ENCODE data around the gene ITGB1BP2. TPM values are rescaled to one million over a fixed set of nuclear protein-coding genes. Genes with fewer than 3 reads are reported as not detected.
A peak's percentile ranks its signal among the peaks of the same experiment; 100 is the strongest.

Gene ITGB1BP2
- total RNA-seq, 1 experiment from 2014 or later: 3.7 TPM

- TF ChIP-seq, protein P1, sequence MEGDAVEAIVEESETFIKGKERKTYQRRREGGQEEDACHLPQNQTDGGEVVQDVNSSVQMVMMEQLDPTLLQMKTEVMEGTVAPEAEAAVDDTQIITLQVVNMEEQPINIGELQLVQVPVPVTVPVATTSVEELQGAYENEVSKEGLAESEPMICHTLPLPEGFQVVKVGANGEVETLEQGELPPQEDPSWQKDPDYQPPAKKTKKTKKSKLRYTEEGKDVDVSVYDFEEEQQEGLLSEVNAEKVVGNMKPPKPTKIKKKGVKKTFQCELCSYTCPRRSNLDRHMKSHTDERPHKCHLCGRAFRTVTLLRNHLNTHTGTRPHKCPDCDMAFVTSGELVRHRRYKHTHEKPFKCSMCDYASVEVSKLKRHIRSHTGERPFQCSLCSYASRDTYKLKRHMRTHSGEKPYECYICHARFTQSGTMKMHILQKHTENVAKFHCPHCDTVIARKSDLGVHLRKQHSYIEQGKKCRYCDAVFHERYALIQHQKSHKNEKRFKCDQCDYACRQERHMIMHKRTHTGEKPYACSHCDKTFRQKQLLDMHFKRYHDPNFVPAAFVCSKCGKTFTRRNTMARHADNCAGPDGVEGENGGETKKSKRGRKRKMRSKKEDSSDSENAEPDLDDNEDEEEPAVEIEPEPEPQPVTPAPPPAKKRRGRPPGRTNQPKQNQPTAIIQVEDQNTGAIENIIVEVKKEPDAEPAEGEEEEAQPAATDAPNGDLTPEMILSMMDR (conservative IDR thresholded peaks at IDR 0.05): peak; percentile 56; the same call in 2 of the 3 replicates
- H3K4me1 ChIP-seq (ENCODE audit: insufficient read depth, low read length): no peaks in the 10 kb centered on the region
- H3K23me2 ChIP-seq (ENCODE audit: insufficient read length, low read depth, low read length, poor library complexity, severe bottlenecking): peaks cover 14% of the 10 kb centered on the region
- H3K9ac ChIP-seq (ENCODE audit: extremely low read depth, insufficient read length, low read length): peak overlapping the region; percentile 66
- no peak overlapping the region for H3K4ac ChIP-seq (ENCODE audit: low read depth, low read length)
- Mint-ChIP-seq H3K4me1 (peaks cover 10 to 27% of the 10 kb centered on the region in 2 experiments), H3K4me3 (peak overlapping the region; percentile 93 to 95), H3K9me3 (peaks cover 65 to 74% of the 10 kb centered on the region in 2 experiments), H3K36me3 (ENCODE audit: insufficient read depth in 1 of 3, low read depth in 3 of 3) (peaks cover 25 to 40% (median 27%) of the 10 kb centered on the region in 3 experiments), H3K27ac (peak overlapping the region; percentile 92 to 99 (median 98); a peak in 6 of 7 replicates), H3K27me3 (ENCODE audit: low read depth) (no peaks in the 10 kb centered on the region)
- peaks cover 14% of the 10 kb centered on the region for H3K9me3 ChIP-seq (ENCODE audit: control insufficient read depth, low read depth, low read length)
- H2BK120ac ChIP-seq (ENCODE audit: low read depth, low read length, poor library complexity, severe bottlenecking): no peak overlapping the region
- no peak overlapping the region for H2BK12ac ChIP-seq (ENCODE audit: insufficient read length, low read depth, low read length)
- no peak overlapping the region for H4K91ac ChIP-seq (ENCODE audit: insufficient read length, low read depth, low read length)
- H3K79me2 ChIP-seq (ENCODE audit: insufficient read depth, low read length): peaks cover 2% of the 10 kb centered on the region; the same call in 1 of the 2 replicates
- DNase-seq: peak; percentile 51
- H2AFZ ChIP-seq (ENCODE audit: low read length): no peak overlapping the region
- no peak overlapping the region for H4K8ac ChIP-seq (replicated peaks; ENCODE audit: insufficient read length, low read depth, low read length)
- no peaks in the 10 kb centered on the region for H3K79me1 ChIP-seq (ENCODE audit: insufficient read depth, low read depth, low read length, poor library complexity, severe bottlenecking)
- no peak overlapping the region for H3T11ph ChIP-seq (ENCODE audit: low read length)
- H2BK20ac ChIP-seq (ENCODE audit: low read depth, low read length, poor library complexity, severe bottlenecking): no peak overlapping the region
- H3K23ac ChIP-seq (ENCODE audit: insufficient read length, low read depth, low read length): no peak overlapping the region
- no peaks in the 10 kb centered on the region for H3K27me3 ChIP-seq (ENCODE audit: insufficient read depth, low read length)
- H4K5ac ChIP-seq (ENCODE audit: insufficient read length, low read depth, low read length): no peak overlapping the region
- H3K56ac ChIP-seq (ENCODE audit: insufficient read length, low read depth, low read length): no peak overlapping the region
- peak overlapping the region; percentile 55 for H3K4me2 ChIP-seq (ENCODE audit: insufficient read depth, insufficient read length, low read length)
- H3K14ac ChIP-seq (ENCODE audit: insufficient read depth, low read length): peak overlapping the region; percentile 73
- no peak overlapping the region for H3K27ac ChIP-seq (ENCODE audit: insufficient read length, low read depth, low read length)
- H4K20me1 ChIP-seq (ENCODE audit: control insufficient read depth, insufficient read depth, insufficient read length): no peaks in the 10 kb centered on the region
- H2BK5ac ChIP-seq (ENCODE audit: insufficient read length, low read length): no peak overlapping the region
- no peak overlapping the region for H2AK5ac ChIP-seq (ENCODE audit: insufficient read length, low read length)
- peak overlapping the region; percentile 67 for H3K18ac ChIP-seq (ENCODE audit: insufficient read length, low read depth, low read length)
- H2BK15ac ChIP-seq (ENCODE audit: low read depth, low read length): no peak overlapping the region
- no CpG with 5 or more reads among the region's 35 CpGs for WGBS (ENCODE audit: extremely low coverage, insufficient read length, low lambda C conversion rate)
Observed at GRCh38 chrX:71253253-71254091, 48.1 kb upstream of the ITGB1BP2 start.

Measured in H9 (cell line).